NK-92 (cell line): Measurements from ENCODE around the gene DYRK4.
A peak's percentile ranks its signal among the peaks of the same experiment; 100 is the strongest.
"Not testable (repeated sequence)": the region's sequence is repeated elsewhere in the genome, so short reads cannot be mapped to it uniquely, and the experiment has no call there.

Experiments used
- DNase-seq: peaks from one replicate; lab custom pipeline; 2025; ENCODE audit not compliant: unreplicated experiment; lab: John Stamatoyannopoulos, UW

The DYRK4 gene

GRCh38 chr12:4562034-4562657 lies at the start of gene DYRK4:
Gene DYRK4 (plus strand): TSS chr12:4562208. CDS start chr12:4562246, 38 bp downstream.
- DNase-seq = no peak

- no peak for DNase-seq
Measured at GRCh38 chr12:4518106-4518728, 43.8 kb upstream of the DYRK4 start.

GRCh38 chr12:4523443-4523842 lies 38.6 kb upstream of the DYRK4 start:
- not testable (repeated sequence) for DNase-seq

GRCh38 chr12:4526923-4527546 lies 35.0 kb upstream of the DYRK4 start:
- DNase-seq = no peak

GRCh38 chr12:4530160-4530559 lies 31.8 kb upstream of the DYRK4 start:
- no peak for DNase-seq

GRCh38 chr12:4530982-4531586 lies 30.9 kb upstream of the DYRK4 start:
- DNase-seq = no peak

GRCh38 chr12:4535092-4535491 lies 26.9 kb upstream of the DYRK4 start:
- no peak for DNase-seq

- no peak for DNase-seq
Measured at GRCh38 chr12:4535871-4536270, 26.1 kb upstream of the DYRK4 start.

GRCh38 chr12:4538207-4539160 lies 23.5 kb upstream of the DYRK4 start, which contains the start of gene RAD51AP1:
Gene RAD51AP1 (plus strand): TSS chr12:4538890. CDS start chr12:4538940, 50 bp downstream.
- DNase-seq = peak; percentile 72

GRCh38 chr12:4539167-4539870 lies 22.7 kb upstream of the DYRK4 start:
- DNase-seq = no peak

GRCh38 chr12:4540170-4540569 lies 21.8 kb upstream of the DYRK4 start:
- no peak for DNase-seq

GRCh38 chr12:4540638-4541037 lies 21.4 kb upstream of the DYRK4 start:
- no peak for DNase-seq

- no peak for DNase-seq
Measured at GRCh38 chr12:4545195-4545594, 16.8 kb upstream of the DYRK4 start.

- DNase-seq = no peak
Measured at GRCh38 chr12:4552191-4552590, 9.8 kb upstream of the DYRK4 start.

- no peak for DNase-seq
Measured at GRCh38 chr12:4553943-4554342, 8.1 kb upstream of the DYRK4 start.

- DNase-seq = no peak
Measured at GRCh38 chr12:4555804-4556203, 6.2 kb upstream of the DYRK4 start.

GRCh38 chr12:4556735-4557530 lies 5.1 kb upstream of the DYRK4 start:
- no peak for DNase-seq

GRCh38 chr12:4557586-4557985 lies 4.4 kb upstream of the DYRK4 start:
- DNase-seq = no peak

GRCh38 chr12:4558171-4558570 lies 3.8 kb upstream of the DYRK4 start:
- no peak for DNase-seq
